Ecto neural progenitor cell (in vitro differentiated cells): ENCODE measurements around the gene ELOA.

Experiments
- DNase-seq: peaks from one replicate; pipeline ENCODE4 v3.0.0-alpha.2; 2018; ENCODE audit warnings: low spot score

ELOA gene, protein sequence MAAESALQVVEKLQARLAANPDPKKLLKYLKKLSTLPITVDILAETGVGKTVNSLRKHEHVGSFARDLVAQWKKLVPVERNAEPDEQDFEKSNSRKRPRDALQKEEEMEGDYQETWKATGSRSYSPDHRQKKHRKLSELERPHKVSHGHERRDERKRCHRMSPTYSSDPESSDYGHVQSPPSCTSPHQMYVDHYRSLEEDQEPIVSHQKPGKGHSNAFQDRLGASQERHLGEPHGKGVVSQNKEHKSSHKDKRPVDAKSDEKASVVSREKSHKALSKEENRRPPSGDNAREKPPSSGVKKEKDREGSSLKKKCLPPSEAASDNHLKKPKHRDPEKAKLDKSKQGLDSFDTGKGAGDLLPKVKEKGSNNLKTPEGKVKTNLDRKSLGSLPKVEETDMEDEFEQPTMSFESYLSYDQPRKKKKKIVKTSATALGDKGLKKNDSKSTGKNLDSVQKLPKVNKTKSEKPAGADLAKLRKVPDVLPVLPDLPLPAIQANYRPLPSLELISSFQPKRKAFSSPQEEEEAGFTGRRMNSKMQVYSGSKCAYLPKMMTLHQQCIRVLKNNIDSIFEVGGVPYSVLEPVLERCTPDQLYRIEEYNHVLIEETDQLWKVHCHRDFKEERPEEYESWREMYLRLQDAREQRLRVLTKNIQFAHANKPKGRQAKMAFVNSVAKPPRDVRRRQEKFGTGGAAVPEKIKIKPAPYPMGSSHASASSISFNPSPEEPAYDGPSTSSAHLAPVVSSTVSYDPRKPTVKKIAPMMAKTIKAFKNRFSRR

DNA sequence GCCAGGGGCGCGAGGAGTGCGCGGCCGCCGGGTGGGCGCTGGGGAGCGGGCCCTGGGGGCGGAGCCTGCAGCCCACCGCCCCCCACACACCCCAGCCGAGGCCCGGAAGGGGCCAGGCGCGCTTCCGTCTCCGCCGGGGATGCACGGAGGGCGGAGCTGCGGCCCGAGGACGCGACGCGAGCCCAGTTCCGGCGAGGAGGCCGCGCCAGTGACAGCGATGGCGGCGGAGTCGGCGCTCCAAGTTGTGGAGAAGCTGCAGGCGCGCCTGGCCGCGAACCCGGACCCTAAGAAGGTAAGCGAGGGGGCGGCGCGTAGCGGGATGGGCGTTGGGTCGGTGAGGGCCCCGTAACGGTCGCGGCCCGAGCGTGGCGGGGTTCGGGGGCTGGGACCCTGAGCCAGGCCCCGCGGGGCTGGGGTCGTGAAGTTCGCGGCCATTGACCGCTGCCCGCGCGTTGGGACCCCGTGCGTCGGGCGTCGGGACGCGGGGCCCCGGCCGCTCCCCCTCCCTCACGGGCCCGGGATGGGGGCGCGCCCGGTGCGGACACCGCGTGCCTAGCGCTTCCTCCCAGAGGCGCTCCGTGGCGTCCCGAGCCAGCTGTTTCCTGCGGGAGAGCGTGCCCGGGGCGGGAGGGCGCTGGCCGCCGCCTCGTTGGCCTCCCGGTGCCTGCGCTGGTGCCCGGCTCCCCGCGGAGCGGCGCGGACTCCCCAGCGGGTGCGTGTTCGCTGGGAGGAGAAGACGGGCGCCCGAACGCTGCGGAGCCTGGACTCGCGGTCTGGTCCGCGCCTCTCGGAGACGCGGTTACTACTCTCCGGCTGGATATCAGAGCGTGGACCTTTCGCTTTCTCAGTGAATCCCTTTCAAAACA, at the start of gene ELOA:
Gene ELOA (plus strand): TSS at position 185 of the 866 bp plus-strand sequence. CDS start 33 bp downstream, at position 218.
- DNase-seq, result peak; percentile 86

DNA sequence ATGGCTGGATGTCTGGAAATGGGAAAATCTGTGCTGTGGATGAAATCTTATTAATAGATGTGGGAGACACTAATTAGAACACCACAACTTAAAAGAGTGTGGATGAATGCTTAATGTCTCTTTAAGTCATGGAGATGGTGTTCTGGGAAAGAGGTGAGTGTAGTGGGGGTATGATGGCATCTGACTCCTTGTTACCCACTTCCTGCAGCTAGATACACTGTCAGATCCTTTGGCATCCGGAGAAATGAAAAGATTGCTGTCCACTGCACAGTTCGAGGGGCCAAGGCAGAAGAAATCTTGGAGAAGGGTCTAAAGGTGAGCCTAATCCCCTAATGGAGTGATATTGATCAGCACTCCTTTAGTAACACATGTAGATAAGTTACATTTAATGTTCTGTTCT, 49.7 kb upstream of the ELOA start:
- no peak for DNase-seq

DNA sequence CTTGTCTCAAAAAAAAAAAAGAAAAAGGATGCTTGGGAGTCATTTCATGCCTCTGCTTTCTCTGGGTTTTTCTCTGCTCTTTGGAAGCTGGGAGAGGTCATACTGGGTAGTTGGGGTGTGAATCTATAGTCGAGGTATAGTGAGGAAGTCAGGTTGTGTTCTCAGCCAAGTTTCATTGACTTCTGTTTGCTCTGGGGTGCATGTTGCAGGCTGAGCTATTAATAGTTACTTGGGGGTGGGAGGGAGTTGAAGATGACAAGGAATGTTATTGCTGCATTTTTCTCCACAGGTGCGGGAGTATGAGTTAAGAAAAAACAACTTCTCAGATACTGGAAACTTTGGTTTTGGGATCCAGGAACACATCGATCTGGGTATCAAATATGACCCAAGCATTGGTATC, 48.9 kb upstream of the ELOA start:
- no peak for DNase-seq

DNA sequence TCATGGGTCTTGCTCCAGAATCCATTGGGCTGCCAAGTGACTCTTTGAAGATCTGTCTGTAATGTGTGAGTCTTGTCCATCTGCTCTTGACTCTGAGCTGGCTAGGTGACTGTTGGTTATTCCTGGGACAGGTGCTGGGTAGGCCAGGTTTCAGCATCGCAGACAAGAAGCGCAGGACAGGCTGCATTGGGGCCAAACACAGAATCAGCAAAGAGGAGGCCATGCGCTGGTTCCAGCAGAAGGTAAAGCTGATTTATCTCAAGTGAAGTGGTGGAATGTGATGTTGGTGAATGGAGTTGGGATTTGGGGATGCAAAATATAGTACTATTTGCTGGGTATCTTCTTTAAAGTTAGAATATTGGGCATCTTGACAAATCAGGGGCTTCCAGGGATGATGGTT, 47.6 kb upstream of the ELOA start:
- DNase-seq, result no peak

DNA sequence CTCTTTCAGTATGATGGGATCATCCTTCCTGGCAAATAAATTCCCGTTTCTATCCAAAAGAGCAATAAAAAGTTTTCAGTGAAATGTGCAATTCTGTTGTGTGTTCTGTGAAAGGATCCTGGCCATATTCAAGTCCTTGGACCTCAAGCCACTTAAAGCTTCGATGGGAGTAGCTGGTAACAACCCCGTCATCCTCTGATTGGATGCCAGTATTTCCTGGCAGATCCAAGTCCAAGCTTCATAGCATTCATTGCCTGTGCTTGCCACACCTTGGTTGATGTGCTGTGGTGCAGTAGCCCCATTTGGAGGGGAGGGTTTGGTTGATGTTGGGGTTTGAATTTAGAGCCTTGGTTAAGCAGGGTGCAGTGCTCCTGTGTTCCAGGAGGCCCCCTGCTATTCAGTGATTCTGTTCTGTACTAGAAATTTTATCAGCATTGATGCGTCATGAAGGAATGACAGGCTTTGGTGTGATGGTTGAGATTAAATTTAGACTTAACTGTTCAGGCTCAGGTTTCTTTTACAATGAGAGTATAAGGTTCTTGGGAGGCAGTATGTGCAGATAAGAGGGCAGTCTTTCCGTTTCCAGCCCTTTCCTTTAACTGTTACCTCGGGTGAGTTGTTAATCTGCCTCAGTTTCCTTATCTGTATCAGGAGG, 46.8 kb upstream of the ELOA start:
- DNase-seq, result no peak

DNA sequence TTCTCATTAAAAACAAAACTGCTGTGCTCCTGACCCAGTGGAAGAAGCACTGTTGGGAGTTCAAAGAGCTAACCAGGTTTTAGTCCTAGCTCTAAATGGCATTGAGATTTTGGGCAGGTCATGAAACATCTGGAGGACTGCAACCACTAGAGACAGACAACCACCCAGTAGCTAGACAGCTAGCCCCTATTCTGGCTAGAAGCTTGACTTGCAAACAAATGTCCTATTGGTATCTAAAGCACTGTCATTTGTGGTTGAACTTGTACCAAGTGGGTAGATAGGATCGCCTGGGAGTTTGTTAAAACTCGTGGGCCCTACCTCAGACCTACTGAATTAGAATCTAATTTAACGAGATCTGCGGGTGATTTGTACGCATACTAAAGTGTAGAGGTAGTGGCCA, 44.8 kb upstream of the ELOA start:
- DNase-seq, result no peak

DNA sequence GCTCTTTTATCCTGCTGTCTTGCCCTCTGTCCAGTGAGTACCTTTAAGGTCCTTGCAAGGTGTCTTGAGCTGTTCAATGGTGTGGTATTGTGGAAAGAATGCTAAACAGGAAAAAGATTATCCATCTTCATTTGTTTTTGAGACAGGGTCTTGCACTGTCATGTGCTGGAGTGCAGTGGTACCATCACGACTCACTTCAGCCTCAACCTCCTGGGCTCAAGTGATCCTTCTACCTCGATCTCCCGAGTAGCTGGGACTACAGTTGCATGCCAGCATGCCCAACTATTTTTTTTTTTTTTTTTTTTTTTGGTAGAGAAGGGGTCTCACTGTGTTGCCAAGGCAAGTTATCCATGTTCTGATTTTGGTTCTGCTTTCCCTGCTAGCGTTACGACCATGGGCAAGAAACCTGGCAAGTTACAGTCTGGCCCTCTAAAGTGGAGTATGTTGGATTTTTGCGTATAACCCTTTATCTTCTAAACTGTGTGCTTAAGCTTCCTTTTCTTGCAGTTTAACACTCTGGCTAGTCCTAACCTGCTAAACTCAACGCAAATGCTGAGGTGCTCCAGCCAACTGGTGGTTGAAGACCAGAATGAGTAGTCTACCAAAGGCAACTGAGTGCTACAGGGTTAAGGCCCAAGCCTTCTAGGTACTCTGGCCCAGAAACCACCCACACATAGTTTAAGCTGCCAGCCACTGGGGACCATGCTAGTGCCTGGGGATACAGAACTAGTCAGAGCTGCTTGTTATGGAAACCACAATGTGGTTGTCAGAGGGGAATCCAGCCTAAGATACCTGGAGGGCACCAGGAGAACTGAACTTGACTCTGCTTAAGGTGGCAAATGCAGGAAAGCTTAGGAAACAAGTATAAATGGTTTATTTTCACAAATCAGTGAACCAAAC, 43.7 kb upstream of the ELOA start:
- DNase-seq, result no peak

DNA sequence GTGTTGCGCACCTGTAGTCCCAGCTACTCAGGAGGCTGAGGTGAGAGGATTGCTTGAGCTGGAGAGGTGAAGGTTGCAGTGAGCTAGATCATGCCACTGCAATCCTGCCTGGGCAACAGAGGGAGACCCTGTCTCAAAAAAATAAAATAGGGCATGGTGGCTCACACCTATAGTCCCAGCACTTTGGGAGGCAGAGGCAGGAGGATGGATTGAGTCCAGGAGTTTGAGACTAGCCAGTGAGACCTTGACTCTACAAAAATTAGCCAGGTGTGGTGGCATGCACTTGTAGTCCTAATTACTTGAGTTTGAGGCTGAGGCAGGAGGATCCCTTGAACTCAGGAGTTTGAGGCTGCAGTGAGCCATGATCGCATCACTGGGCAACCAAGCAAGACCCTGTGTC, 42.0 kb upstream of the ELOA start:
- no peak for DNase-seq

DNA sequence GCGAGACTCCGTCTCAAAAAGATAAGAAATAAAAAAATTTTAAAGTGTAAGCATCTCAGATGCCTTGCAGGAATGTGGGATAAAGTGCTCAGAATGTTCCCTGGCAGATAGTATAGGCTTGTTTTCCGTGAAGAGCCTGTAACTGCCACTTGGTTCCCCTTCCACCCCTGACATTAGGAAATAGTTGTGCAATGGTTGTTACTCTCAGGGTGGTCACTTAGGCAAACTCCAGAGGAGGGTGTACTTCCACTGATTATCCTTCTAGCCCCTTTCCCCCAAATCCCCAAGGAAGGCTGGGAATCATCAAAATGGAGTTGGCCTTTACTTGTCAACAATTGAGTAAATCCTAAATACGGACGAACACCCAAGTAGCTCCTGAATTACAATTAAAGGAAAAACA, 41.3 kb upstream of the ELOA start:
- DNase-seq, result no peak

DNA sequence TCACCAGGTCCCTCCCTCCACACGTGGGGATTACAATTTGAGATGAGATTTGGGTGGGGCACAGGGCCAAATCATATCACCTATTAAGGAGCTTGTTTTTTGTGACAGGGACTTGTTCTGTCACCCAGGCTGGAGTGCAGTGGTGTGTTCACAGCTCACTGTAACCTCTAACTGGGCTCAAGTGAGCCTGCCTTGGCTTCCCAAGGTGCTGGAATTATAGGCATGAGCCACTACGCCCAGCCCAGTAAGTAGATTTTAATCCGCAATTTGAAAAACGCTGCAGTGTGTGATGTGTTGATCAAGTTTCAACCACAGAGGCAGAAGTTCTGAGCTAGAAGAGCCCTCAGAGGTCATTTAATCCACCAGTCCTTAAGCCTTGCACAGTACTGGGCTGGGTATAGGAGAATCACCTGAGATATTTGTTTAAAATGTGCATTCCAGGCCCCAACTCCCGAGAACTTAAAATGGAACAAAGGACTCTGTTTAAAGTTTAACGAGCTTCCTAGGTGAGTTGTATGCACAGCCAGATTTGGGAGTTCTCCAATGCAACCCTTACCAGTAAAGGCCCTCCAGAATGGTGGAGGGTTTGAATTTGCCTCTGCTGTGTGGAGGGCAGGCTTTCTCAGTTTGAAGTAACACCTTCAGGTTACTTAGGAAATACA, 38.3 kb upstream of the ELOA start:
- no peak for DNase-seq

DNA sequence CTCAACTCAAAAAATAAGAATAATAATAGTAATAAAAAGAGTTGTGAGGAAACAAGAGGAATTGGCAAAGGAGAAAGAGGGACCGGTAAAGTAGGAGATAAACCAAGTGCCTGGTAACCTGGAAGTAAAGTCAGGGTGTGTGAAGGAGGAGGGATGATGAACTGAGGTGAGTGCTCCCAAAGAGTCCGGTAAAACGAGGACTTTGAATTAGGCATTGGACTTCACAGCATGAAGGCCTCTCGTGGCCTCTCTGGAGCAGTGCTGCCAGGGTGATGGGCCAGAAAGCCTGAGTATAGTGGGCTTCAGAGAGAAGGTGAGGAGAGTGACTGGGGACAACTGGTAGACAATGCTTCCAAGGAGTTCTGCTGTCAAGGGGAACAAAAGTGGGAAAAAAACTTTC, 34.0 kb upstream of the ELOA start:
- no peak for DNase-seq

DNA sequence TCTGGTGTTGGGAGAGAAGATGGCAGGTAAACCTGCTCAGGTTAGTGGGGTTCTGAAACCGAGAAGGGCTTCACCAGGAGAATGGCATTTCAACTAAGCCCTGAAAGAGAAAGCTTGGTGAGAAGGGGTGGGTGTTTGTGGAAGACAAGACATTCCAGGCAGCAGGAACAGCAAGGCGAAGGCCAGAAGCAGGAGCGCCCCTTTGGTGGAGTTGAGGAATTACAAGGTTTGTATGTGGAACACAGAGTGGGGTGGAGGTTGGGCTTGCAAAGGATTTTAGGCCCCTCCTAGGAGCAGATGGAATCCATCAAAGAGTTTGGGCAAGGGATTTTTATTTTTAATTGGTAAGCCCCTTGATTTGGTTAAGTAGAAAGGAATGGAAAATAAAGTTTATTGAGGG, 24.8 kb upstream of the ELOA start:
- DNase-seq, result peak; percentile 74

DNA sequence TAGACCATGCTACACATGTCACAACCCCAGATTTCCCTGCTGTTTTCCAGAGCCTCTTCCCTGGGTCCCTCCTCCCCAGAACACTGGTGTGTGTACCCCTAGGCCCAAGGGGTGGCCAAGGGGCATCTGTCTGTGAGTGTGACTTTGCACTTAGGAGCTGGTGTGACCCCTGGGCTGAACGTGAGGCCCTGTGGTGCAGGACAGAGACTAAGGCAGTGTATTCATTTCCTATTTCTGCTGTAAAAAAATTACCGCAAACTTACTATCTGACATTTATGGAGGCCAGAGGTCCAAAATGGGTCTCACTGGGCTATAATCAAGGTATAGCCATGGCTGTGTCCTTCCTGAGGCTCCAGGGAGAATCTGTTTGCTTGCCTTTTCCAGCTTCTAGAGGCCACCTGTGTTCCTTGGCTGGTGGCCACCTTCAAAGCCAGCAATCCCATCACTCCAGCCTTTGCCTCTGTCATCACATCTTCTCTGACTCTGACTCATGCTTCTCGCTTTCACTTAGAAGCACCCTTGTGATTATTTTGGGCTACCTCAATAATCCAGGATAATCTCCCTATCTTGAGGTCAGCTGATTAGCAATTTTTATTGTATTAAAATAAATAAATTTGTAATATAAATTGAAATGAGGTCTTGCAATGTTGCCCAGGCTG, 24.0 kb upstream of the ELOA start:
- no peak for DNase-seq

DNA sequence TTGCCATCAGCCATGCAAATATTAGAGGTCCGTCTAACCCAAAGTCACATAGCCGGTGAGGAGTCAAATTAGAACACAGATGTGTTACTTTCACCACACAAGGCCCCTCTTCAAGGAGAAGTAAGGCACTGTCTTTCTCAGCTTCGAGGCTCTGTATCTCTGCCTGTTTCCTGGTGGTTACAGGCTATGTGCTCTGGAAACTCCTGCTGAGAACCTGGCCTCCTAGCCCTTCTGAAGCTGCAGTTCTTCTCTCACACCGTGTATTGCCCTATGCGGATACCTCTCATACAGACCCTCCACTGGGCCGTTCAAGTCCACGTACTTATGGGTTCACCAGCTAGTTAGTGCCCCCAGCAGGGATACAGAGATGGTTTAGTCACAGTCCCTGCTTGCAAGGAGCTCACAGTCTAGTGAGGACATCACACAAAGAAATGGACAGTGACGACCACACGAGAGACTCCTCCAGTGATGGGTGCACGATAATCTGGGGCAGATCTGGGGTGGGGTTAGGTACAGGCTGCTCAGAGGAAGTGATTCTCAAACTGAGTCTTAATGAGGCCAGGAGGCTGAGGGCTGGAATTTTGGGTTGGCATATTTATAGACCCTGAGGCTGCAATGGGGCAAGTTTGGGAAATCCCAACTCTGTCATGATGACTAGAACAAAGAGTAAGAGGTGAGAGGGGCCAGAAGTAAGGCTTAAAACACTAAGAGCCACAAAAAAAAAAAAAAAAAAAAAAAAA, 22.8 kb upstream of the ELOA start:
- no peak for DNase-seq

DNA sequence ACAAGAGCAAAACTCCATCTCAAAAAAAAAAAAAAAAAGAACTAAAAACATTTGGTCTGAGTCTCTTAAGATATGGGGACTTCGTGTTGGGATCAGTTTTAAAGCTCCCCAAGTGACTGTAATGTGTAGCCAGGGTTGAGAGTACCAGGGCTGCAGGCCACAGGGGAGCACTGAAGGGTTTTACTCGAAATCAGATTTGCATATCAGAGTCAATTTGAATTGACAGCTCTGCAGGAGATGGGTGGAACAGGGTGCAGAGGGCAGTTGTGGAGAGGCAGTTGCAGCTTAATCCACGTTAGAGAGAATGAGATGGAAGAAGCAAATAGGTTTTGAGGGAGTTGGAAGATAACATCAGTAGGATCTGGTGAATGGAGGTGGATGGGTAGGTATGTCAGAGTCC, 20.6 kb upstream of the ELOA start:
- DNase-seq, result no peak

DNA sequence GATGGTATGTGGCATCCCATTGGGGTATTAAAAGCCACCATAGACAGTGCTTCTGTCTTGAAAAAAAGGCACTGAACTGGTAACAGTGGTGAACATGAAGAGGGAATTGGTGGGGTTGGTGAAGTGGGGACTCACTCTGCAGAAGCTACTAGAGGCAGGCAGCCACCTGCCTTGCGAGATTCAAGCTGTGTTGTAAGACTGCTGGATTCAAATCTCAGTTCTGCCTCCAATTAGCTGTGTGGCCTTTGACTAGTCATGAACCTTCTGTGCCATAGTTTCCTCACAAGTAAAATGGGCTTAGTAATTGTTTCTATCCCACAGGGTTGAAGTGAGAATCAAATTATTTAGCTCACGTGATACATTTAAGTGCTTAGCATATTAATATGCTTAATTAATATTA, 16.6 kb upstream of the ELOA start:
- DNase-seq, result no peak

DNA sequence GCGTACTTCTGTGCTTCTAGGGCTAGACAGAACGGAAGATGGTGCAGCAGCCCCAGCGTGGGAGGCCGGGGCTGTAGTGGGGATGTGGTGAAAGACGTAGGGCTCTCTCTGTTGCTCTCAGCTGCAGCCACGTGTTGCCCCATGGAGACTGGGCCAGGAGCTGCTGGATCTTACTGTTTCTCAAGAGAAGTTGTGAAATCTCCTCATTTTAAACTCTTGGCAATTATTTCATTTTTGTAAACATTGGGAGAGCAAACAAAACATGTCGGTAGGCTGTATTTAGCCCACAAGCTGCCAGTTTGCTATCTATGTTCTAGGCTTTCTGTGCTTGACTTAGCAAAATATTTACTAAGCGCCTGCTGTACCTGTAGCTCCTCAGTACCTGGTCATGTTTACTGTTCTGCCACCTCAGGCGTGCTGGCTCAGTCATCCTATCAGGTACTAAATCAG, 15.9 kb upstream of the ELOA start:
- DNase-seq, result no peak

DNA sequence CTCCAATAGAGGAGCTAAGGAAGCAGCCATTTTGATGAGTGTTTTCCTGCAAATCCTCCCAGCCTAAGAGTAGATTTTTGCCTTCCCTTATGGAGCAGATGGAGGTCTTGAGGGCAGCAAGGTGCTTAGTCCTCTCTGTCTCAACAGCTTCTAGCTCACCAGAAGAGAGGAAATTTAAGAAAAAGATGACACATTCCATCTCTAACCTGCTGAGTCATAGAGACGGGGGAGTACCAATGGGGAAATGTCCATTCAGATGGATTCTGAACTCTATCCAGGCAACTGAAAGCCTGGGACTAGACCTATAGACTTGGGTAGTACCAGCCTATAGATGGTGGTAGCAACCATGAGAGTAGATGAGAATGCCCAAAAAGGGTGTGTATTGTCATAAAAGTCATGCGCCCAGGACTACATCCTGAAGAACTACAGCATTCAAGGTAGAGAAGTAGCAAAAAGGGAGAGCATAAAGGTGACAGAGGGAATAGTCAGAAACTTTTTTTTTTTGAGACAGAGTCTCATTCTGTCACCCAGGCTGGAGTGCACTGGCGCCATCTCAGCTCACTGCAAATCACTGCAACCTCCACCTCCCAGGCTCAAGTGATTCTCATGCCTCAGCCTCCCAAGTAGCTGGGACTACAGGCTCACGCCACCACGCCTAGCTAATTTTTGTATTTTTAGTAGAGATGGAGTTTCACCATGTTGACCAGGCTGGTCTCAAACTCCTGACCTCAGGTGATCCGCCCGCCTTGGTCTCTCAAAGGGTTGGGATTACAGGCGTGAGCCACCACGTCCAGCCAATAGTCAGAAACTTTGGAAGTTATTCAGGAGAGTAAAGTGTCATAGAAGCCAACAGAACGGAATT, 10.7 kb upstream of the ELOA start:
- no peak for DNase-seq
